HG02852 (cell line): Measurements from ENCODE around the gene XRN2.

Source experiments
- ATAC-seq: cut with Tn5 transposase; IDR thresholded peaks from one replicate; pipeline ENCODE4 v1.9.1; 2021; ENCODE audit warnings: mild to moderate bottlenecking, moderate library complexity; ENCODE audit not compliant: unreplicated experiment

XRN2 gene

GRCh38 chr20:21291026-21291425 lies 12.1 kb upstream of the XRN2 start:
- no peak for ATAC-seq

- no peak for ATAC-seq
These were observed 8.4 kb upstream of the XRN2 start for GRCh38 chr20:21294755-21295154.

GRCh38 chr20:21301940-21302663 lies 1.0 kb upstream of the XRN2 start:
- ATAC-seq = no peak

GRCh38 chr20:21302664-21303060 lies 469 bp upstream of the XRN2 start:
- ATAC-seq = peak; percentile 31

- ATAC-seq = peak; percentile 10
These were observed 898 bp downstream of the XRN2 start for GRCh38 chr20:21303872-21304586.

- ATAC-seq = no peak
These were observed 5.2 kb downstream of the XRN2 start for GRCh38 chr20:21308340-21308739.

- no peak for ATAC-seq
These were observed 6.7 kb downstream of the XRN2 start for GRCh38 chr20:21309678-21310467.

GRCh38 chr20:21312813-21313474 lies 9.8 kb downstream of the XRN2 start:
- no peak for ATAC-seq

GRCh38 chr20:21315138-21315537 lies 12.0 kb downstream of the XRN2 start:
- ATAC-seq = no peak

- no peak for ATAC-seq
These were observed 19.1 kb downstream of the XRN2 start for GRCh38 chr20:21322083-21322710.

GRCh38 chr20:21322921-21323331 lies 19.8 kb downstream of the XRN2 start:
- no peak for ATAC-seq

- no peak for ATAC-seq
These were observed 20.5 kb downstream of the XRN2 start for GRCh38 chr20:21323640-21324039.

- ATAC-seq = no peak
These were observed 21.0 kb downstream of the XRN2 start for GRCh38 chr20:21324126-21324525.

GRCh38 chr20:21325296-21325695 lies 22.2 kb downstream of the XRN2 start:
- ATAC-seq = no peak

GRCh38 chr20:21326700-21327099 lies 23.6 kb downstream of the XRN2 start:
- ATAC-seq = no peak

- ATAC-seq = no peak
These were observed 33.5 kb downstream of the XRN2 start for GRCh38 chr20:21336455-21337151.

- no peak for ATAC-seq
These were observed 35.2 kb downstream of the XRN2 start for GRCh38 chr20:21338291-21338690.

GRCh38 chr20:21339499-21339898 lies 36.4 kb downstream of the XRN2 start:
- ATAC-seq = no peak

- ATAC-seq = no peak
These were observed 38.0 kb downstream of the XRN2 start for GRCh38 chr20:21340991-21341697.
